Effector memory CD8-positive, alpha-beta T cell (primary cell): Measurements from ENCODE around the gene C1QTNF12.

Experiments used
- ATAC-seq: fragments of 150-1000 bp; cut with Tn5 transposase; replicated peaks from 2 replicates; pipeline ENCODE4 v1.10.0; 2021; ENCODE audit warnings: mild to moderate bottlenecking, moderate library complexity
- DNase-seq, 3 experiments: peaks; one replicate each; pipeline ENCODE4 v3.0.0; 2021
- H3K27ac Mint-ChIP-seq, 2 donors: one replicate each; pipeline ENCODE4 v1.8.0; 2022; ENCODE audit warnings: mild to moderate bottlenecking in 2 of 2, mixed read lengths in 2 of 2, moderate library complexity in 2 of 2
- H3K27me3 Mint-ChIP-seq, 2 donors: one replicate each; pipeline ENCODE4 v1.8.0; 2022; ENCODE audit warnings: mixed read lengths in 2 of 2
- H3K36me3 Mint-ChIP-seq: one replicate; pipeline ENCODE4 v1.8.0; 2022; ENCODE audit warnings: mild to moderate bottlenecking, moderate library complexity, mixed read lengths; ENCODE audit not compliant: insufficient read depth
- H3K4me1 Mint-ChIP-seq, 2 donors: one replicate each; pipeline ENCODE4 v1.8.0; 2022; ENCODE audit warnings: low read depth in 2 of 2, mixed read lengths in 2 of 2
- H3K4me3 Mint-ChIP-seq, 2 donors: one replicate each; pipeline ENCODE4 v1.8.0; 2022; ENCODE audit warnings: mild to moderate bottlenecking in 2 of 2, mixed read lengths in 2 of 2, moderate library complexity in 2 of 2
- H3K9me3 Mint-ChIP-seq, 2 donors: one replicate each; pipeline ENCODE4 v1.8.0; 2022; ENCODE audit warnings: mixed read lengths in 2 of 2

Gene C1QTNF12

DNA sequence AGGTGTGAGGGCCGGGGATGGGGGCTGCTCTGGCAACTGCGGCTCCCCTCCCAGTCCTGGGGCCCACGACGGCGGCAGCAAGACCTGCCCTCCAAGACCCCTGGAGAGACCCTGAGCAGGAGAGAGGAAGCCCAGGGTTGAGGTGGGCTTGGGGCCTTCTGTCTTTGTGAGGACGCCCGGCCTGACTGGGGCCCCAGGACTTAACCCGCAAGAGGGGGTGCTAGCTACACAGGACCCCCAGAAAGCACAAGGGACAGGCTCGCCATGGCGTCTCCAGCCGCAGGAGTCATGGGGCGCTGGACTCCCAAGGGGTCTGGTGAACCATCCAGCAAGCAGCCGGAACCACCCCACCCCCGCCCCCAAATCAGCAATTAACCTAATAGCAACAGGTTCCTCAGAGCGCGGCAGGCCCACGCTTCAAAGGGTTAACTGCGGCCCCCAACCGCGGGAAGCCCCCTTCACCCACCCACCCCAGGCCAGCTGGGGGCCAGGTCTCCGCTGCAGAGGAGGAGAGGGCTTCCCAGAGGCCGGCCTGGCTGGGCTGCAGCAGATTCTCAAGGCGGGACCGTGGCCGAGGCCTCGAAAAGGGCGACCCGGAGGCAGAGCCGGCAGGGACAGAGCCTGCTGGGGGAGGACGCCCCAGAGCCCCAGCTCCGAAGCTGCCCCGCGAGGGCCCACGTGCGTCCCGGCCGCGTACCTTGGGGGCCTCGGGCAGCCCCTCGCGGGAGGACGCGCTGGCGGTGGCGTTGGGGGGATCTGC lies 525 bp downstream of the C1QTNF12 start:
- DNase-seq, result no peak
- ATAC-seq, result no peak
- no peak overlapping the region for H3K4me3 Mint-ChIP-seq

DNA sequence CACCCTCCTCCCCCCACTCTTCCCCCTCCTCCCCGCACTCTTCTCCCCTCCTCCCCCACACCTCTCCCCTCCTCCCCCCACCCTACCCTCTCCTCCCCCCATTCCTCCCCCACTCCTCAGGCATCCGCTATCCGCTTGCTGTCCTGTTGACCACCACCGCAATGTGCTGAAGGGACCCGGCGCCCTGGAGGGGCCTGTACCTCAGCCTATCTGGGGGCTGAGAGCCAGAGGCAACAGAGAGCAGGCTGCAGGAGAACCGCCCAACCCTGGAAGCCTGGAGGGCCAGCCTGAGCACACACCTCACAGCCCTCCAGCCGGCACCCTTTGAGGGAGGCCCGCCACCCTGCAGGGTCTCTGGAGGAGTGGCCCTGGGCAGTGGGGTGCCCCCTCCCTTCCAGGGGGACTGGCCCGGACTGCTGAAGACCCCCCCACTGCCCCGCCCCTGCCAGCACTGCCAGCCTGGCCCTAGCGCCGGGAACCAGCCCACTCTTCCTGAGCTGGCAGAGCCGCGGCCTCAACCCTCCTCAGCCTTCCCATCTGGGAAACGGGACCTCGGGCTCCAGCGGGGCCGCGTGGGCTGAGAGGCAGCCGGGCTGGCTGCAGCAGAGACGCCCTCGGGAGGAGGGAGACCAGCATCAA lies 1.2 kb downstream of the C1QTNF12 start:
- Mint-ChIP-seq H3K4me3 (no peak overlapping the region), H3K36me3 (no peaks in the 10 kb centered on the region), H3K9me3 (no peaks in the 10 kb centered on the region), H3K4me1 (peaks cover 0 to 2% of the 10 kb centered on the region in 2 donors), H3K27ac (no peak overlapping the region), H3K27me3 (no peaks in the 10 kb centered on the region)
- ATAC-seq (no peak), DNase-seq (no peak)

More for the DNA sequence above, 525 bp downstream of the C1QTNF12 start:
- Mint-ChIP-seq H3K27ac (no peak overlapping the region), H3K9me3 (no peaks in the 10 kb centered on the region), H3K27me3 (no peaks in the 10 kb centered on the region), H3K4me1 (peaks cover 2 to 6% of the 10 kb centered on the region in 2 donors), H3K36me3 (peaks cover 3% of the 10 kb centered on the region)

DNA sequence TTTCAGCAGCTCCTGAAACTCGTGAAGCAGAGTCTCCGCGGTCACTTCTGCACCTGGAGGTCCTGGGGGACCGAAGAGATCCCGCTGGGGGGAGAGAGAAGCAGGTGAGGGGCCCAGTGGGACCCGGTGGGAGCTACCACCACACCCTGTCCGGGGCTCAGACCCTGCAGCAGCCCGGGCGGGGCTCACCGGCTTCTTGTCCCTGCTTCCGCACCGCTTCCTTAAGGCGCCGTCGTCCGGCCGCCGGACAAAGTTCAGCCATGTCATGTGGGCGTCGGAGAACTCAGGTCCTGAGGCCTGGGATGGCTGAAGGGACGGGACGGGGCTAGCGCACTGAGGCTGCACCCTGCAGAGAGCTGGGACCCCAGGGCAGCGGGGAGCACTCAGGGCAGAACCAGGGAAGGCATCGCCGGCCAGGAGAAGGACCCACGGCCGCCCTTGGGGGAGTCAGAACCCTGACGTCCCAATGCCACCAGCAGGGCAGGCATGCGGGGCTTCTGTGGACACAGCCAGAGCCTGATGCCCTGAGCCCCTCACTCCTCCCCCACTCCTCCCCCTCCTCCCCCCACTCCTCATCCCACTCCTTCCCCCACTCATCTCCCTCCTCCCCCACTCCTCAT lies 2.2 kb downstream of the C1QTNF12 start:
- Mint-ChIP-seq H3K27ac (no peak overlapping the region), H3K4me1 (no peaks in the 10 kb centered on the region), H3K9me3 (no peaks in the 10 kb centered on the region), H3K36me3 (no peaks in the 10 kb centered on the region), H3K27me3 (no peaks in the 10 kb centered on the region), H3K4me3 (no peak overlapping the region)
- DNase-seq, result no peak
- ATAC-seq, result no peak

DNA sequence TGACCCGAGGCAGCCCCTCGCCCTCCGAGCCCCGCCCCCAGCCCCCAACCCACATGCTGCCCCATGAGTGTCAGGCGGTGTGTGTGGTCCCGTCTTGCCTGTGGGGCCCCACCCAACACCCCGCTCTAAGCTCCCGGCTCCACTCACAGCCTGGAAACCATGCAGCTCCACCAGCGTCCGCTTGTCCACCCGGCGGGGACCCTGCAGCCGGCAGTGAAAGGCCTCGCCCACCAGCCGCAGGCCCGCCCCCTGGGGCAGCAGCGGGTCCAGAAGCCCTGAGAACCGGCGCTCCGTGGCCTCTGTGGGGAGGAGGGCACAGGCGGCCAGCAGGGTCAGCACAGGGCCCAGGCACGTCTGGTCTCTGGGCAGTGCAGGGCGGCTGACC lies 2.7 kb downstream of the C1QTNF12 start:
- H3K4me1 Mint-ChIP-seq, result no peaks in the 10 kb centered on the region
- H3K27ac Mint-ChIP-seq, result no peak overlapping the region
- ATAC-seq, result no peak
- DNase-seq, result no peak
- no peaks in the 10 kb centered on the region for H3K27me3 Mint-ChIP-seq
- no peaks in the 10 kb centered on the region for H3K9me3 Mint-ChIP-seq
- H3K4me3 Mint-ChIP-seq, result no peak overlapping the region
- no peaks in the 10 kb centered on the region for H3K36me3 Mint-ChIP-seq

DNA sequence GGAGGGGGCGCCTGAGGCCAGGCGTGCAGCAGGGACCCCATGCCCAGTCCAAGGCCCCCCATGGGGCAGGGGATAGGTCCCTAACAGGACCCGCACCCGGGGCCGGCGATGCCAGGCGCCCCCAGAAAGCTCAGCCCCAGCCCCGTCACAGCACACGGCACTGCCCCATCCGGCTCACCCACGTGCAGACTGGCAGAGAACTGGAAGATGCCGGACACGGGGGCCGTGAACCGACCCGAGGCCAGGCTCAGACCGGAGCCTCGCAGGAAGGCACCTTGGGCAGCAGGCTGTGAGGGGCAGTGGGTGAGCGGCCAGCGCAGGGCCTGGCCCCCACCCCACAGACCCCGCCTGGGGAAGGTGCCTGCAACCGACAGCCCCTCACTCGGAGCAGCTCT lies 3.3 kb downstream of the C1QTNF12 start:
- H3K4me3 Mint-ChIP-seq, result no peak overlapping the region
- DNase-seq, result no peak
- no peaks in the 10 kb centered on the region for H3K27me3 Mint-ChIP-seq
- H3K27ac Mint-ChIP-seq, result no peak overlapping the region
- no peaks in the 10 kb centered on the region for H3K36me3 Mint-ChIP-seq
- H3K4me1 Mint-ChIP-seq, result no peaks in the 10 kb centered on the region
- no peak for ATAC-seq
- H3K9me3 Mint-ChIP-seq, result no peaks in the 10 kb centered on the region

DNA sequence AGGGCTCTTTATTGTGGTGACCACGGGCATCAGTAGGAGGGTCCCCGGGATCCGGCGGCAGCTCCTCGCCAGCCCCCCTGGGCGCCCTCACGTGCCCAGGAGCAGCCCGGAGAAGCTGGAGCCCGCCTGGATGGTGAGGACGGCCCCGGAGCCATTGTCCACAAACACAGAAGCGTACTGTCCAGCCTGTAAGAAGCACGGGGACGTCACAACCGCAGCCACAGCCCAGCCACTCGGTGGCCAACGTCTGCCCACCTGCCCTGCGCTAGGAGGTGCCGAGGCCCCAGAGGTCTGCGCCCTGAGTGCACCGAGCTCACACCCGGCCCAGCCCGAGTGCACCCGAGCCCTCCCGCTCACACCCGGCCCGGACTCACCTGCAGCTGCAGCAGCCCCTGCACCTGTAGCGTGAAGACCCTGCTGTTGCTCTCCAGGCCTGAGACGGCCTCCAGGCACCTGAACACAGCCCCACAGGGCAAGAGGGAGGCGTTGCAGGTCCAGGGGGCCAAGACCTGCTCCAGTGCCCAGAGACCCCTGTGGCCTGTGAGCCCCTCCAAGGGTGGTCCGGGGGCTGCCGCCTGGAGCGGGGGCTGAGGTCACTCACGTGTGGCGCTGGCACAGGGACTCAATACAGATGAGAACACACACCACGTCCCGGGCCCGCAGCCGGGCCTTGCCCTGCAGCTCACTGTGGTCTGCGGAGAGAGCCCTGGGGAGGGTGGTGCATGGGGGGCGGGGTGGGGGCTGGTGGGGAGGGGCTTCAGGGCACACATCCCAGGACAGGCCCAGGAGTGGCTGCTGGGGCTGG lies 3.9 kb downstream of the C1QTNF12 start:
- no peak overlapping the region for H3K4me3 Mint-ChIP-seq

DNA sequence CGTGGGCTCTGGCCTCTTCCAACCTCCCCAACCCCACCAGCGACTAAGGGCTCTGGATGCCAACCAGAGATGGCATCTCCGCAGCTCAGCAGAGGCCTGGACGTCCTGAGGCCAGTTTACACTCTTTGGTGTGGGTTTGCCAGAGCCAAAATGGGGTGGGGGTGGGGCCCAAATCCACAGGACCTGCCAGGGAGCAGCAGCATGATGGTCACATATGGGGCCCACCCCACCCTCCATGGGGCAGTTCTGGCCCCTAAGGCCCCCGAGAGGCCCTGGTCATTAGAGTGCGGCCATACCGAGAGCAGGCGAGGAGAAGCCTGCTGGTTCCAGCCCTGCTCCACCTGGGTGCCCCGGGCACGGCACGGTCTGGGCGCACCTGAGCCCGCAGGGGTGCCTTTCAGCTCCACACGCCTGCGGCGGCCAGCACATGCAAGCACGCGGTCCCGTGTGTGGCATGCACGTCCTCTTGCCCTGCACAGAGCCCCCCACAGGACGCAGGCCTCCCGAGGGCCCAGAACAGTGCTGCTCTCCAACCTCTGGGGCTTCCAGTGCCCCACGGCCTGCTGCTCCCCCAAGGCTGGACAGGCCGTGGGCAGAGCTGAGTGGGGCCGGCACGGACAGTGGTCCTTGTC lies 4.8 kb downstream of the C1QTNF12 start:
- H3K4me1 Mint-ChIP-seq, result no peaks in the 10 kb centered on the region
- H3K4me3 Mint-ChIP-seq, result no peak overlapping the region
- no peaks in the 10 kb centered on the region for H3K9me3 Mint-ChIP-seq
- H3K27ac Mint-ChIP-seq, result no peak overlapping the region
- ATAC-seq, result no peak
- H3K36me3 Mint-ChIP-seq, result no peaks in the 10 kb centered on the region
- no peak for DNase-seq
- no peaks in the 10 kb centered on the region for H3K27me3 Mint-ChIP-seq

More for the DNA sequence above, 3.9 kb downstream of the C1QTNF12 start:
- no peak overlapping the region for H3K27ac Mint-ChIP-seq
- ATAC-seq, result no peak
- no peaks in the 10 kb centered on the region for H3K4me1 Mint-ChIP-seq
- no peak for DNase-seq
- no peaks in the 10 kb centered on the region for H3K27me3 Mint-ChIP-seq
- no peaks in the 10 kb centered on the region for H3K36me3 Mint-ChIP-seq
- no peaks in the 10 kb centered on the region for H3K9me3 Mint-ChIP-seq

DNA sequence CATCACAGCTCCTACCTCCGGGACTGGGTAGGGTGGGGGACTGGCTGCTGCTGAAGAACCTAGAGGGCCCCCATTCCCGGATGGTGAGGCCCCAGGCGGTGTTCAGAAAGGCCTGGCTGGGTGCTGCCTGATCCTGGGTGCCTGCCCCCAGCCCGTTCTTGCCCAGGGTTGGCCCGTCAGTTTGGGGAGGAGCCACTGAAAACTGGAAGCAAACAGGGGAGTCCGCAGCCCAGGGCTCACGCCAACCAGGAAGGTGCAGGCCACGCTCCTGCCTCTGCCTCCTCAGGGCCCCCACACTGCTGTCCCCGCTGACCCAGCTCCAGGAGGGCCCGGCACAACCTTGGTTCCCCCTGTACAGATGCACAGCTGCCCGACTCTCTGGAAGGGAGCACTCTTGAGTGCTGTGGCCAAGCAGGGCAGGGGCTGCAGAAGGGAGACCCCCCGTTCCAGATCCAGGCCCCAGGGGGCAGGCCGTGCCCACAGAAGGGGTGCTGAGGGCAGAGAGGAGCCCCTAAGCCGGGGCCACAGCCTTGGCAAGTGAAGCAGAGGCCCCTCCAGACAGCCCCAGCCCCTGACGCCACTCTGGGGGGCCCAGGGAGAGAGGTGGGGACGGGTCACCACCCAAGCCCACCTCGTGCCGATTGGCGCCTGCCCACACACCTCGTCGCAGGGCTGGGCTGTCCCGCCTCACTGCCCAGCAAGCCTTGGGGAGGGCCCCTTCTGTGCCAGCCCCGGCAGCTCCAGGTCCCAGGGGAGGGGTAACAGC lies 5.5 kb downstream of the C1QTNF12 start:
- H3K4me3 Mint-ChIP-seq, result no peak overlapping the region
- ATAC-seq, result no peak
- no peaks in the 10 kb centered on the region for H3K4me1 Mint-ChIP-seq
- no peak overlapping the region for H3K27ac Mint-ChIP-seq
- no peak for DNase-seq
- no peaks in the 10 kb centered on the region for H3K9me3 Mint-ChIP-seq
- H3K27me3 Mint-ChIP-seq, result no peaks in the 10 kb centered on the region
- no peaks in the 10 kb centered on the region for H3K36me3 Mint-ChIP-seq

DNA sequence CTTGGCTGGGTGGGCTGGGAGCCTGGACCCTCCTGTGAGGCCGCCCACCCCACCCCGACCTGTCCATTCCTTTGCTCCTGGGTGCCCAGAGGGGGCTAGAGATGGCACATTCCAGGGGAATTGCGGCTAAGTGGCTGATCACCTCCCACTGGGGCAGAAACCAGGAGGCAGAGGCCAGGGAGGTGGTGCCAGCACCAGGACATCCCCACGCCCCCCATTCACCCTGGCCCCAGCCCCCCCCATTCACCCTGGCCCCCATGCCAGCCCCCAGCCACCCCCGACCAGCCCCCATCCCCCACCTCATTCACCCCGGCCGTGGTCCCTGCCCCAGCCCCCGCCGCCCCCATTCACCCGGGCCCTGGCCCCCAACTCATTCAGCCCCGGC lies 6.2 kb downstream of the C1QTNF12 start:
- no peaks in the 10 kb centered on the region for H3K9me3 Mint-ChIP-seq
- no peaks in the 10 kb centered on the region for H3K36me3 Mint-ChIP-seq
- H3K4me3 Mint-ChIP-seq, result no peak overlapping the region
- no peak for ATAC-seq
- H3K27ac Mint-ChIP-seq, result no peak overlapping the region
- H3K27me3 Mint-ChIP-seq, result no peaks in the 10 kb centered on the region
- no peaks in the 10 kb centered on the region for H3K4me1 Mint-ChIP-seq
- DNase-seq, result no peak

DNA sequence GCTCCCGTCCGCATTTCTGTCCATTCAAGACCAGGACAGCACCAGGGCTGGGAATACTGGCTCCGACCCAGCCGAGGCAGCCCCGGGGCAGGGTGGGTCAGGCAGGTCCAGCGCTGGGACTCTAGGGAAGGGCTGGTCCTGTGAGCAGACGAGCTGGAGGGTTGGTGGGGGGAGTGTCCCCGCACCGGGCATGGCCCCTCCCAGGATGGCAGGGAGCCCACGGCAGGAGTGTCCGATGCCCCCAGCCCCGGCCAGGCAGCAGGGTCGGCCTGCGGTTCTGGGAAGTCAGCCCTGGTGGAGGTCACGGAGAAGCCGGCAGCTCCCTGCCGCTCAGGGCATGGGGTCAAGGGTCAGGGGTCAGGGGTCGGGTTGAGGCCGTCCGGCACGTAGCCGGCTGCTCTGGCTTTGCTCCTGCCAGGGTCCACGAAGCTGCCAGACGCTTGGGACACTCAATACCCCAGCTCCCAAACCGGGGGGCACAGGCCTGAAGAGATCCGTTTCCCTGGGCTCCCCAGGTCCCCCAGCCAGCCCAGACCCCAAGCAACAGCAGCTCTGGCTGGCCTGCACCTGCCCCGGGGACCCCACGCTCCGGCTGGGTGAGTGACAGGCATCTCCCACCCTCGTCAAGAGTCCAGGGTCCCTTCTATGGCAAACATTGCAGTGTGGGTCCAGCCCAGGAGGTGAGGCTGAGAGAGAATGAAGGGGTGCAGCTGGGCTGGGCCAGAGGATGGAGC lies 6.7 kb downstream of the C1QTNF12 start:
- Mint-ChIP-seq H3K27ac (no peak overlapping the region), H3K36me3 (no peaks in the 10 kb centered on the region), H3K27me3 (no peaks in the 10 kb centered on the region), H3K9me3 (no peaks in the 10 kb centered on the region), H3K4me3 (no peak overlapping the region), H3K4me1 (no peaks in the 10 kb centered on the region)
- no peak for ATAC-seq
- no peak for DNase-seq

DNA sequence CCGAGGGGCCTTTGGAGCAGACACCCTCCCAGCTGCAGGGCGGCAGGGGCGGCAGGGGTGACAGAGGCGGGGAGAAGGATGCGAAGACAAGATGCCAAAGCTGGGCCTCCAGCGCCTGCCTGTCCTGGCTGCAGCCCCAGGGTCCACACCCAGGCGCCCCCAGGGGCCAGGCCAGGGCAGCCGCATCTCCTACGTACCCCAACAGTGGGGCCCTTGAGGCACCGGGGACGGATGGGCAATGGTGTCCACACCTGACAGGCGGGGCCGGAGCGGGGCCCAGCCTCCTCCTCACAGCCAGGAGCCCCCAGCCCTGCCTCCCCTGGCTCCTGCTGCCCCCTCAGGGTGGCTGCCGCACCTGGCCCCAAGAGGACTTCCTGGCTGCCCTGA lies 7.3 kb downstream of the C1QTNF12 start:
- Mint-ChIP-seq H3K4me3 (no peak overlapping the region), H3K27ac (no peak overlapping the region), H3K36me3 (peaks cover under 1% of the 10 kb centered on the region), H3K4me1 (peaks cover 4% of the 10 kb centered on the region in 2 donors), H3K9me3 (no peaks in the 10 kb centered on the region), H3K27me3 (no peaks in the 10 kb centered on the region)
- DNase-seq (no peak), ATAC-seq (no peak)

DNA sequence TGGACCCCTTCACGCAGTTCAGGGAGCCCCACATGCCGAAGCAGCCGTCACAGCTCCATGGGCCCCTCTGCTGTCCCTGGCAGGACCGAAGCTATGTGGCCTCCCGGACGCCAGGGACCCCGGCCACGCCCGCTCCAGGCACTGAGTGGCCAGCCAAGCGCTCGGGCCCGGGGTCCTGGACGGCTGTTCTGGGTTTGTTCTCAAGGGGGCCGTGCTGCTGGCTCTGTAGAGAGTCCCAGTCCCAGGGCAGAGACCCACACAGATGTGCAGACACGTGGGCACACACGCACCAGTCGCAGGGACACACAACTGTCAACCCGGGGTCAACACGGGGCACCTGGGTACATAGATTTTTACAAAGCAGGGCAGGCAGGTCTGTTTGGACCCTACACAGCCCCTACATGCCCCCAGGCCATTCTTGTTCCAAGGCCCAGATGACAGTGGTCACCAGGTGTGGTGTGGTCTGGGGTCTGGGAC lies 7.8 kb downstream of the C1QTNF12 start:
- ATAC-seq (no peak), DNase-seq (no peak)
- H3K27me3 Mint-ChIP-seq, result no peaks in the 10 kb centered on the region
- H3K36me3 Mint-ChIP-seq, result peaks cover 3% of the 10 kb centered on the region
- no peak overlapping the region for H3K27ac Mint-ChIP-seq
- H3K4me1 Mint-ChIP-seq, result peaks cover 7% of the 10 kb centered on the region in 2 donors
- H3K9me3 Mint-ChIP-seq, result no peaks in the 10 kb centered on the region
- H3K4me3 Mint-ChIP-seq, result no peak overlapping the region
